C4-2B (cell line): ENCODE data around the gene KIF1A.

Source experiments
- CTCF ChIP-seq: fragments of 450-650 bp; conservative IDR thresholded peaks from 2 replicates; pipeline ENCODE4 v1.5.1; 2017; ENCODE audit warnings: mild to moderate bottlenecking
- ZFX ChIP-seq: fragments of 450-650 bp; IDR thresholded peaks from 2 replicates; pipeline ENCODE4 v1.6.1; 2017

- TF ChIP-seq CTCF = no peak
- TF ChIP-seq ZFX = no peak
These were observed 45.4 kb upstream of the KIF1A start for GRCh38 chr2:240865391-240865790.
